Inflammatory macrophage treated with lipopolysaccharide for 1 hour (primary cell): ENCODE data around the gene CEP170.
A peak's percentile ranks its signal among the peaks of the same experiment; 100 is the strongest.

Experiments used
- DNase-seq, 2 donors: peaks; one replicate each; pipeline ENCODE4 v3.0.0-alpha.2; 2020 to 2022

CEP170 gene

DNA sequence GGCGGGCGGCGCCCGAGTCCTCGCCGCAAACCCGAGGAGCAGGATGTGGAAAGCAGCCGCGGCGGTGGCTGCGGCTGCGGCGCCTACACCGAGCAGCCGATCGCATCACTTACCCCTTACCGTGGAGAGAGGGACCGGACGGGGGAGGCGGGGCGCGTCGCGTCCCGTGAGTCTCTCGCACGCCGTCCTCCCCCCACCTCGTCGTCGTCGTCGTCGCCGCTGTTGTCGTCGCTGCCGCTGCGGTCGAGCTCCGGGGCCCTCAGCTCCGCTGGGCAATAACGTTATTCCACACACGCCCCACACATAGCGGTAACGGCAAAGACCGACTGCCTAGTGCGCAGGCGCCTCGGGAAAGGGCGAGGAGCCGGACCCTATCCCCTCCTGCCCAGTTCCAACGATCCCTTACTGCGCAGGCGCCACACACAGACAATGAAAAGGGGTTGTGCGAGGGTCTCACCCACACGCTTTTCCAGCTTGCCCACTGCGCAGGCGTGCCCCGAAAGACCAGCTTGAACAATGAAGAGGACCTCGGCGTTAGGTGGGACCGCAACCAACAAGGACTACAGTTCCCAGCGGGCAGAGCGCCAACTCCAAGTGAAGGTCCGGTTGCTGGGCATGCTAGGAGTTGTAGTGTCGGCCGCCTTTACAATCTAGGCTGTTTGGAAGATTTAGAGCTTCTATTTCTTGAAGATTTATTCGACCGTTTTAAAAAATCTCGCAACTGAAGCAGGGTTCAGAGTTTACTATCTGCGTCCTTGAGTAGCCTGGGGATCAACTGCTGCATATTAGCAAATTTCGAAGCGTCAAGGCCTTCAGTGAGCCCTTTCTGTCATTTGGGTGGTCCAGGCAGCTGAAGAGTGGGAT, at the start of gene CEP170:
CEP170 (minus strand) TSS at position 355 of the 864 bp plus-strand sequence. CDS start 30,001 bp downstream, outside the sequence.
- DNase-seq = peak; percentile 92 to 93

DNA sequence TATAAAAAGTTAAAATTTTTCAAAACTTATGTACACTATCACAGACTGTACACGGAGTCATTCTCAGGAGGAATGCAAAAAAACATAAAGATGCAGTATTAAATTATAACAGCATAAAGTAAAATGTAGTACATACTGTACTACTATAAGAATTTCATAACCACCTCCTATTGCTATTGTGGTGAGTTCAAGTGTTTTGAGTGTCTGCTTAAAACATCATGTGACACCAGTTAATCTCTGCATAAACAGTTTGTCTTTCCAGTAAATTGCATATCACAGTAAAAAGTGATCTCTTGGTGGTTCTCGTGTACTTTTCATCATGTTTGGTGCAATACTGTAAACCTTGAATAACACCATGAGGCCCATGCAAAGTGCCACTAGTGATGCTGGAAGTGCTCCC, 46.0 kb upstream of the CEP170 start:
- DNase-seq = no peak

DNA sequence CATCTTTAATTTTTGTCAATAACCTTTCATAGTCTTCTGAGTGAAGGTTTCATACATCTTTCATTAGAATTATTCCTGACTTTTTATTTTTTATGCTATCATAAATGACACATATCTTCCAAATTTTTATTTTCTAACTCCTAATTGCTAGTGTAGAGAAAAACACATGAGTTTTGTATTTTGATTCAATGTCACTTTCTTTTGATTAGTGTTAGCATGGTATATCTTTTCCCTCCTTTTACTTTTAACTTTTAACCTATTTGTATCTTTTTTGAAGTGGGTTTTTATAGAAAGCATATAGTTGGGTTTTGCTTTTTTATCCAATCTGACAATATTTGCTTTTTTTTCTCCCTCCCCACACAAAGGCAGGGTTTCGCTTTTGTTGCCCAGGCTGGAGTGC, 44.0 kb upstream of the CEP170 start:
- DNase-seq = no peak

DNA sequence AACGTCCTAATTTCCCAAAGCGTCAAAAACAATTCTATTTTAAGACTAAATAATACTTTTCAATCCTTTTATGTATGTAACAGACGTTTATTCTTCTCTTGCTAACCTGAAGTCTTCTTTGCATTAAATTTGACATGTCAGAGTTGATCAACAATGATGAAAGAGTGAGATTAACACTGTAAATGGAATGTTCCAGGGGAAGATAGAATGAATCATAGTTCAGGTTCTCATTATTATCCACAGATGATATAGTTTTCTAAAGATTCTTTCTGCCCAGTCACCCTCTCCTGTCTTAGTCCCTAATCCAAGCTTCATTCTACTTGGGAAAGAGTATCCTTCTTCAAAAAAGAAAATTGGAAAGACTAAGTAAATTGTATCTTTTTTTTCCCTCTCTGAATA, 39.6 kb upstream of the CEP170 start:
- no peak for DNase-seq

DNA sequence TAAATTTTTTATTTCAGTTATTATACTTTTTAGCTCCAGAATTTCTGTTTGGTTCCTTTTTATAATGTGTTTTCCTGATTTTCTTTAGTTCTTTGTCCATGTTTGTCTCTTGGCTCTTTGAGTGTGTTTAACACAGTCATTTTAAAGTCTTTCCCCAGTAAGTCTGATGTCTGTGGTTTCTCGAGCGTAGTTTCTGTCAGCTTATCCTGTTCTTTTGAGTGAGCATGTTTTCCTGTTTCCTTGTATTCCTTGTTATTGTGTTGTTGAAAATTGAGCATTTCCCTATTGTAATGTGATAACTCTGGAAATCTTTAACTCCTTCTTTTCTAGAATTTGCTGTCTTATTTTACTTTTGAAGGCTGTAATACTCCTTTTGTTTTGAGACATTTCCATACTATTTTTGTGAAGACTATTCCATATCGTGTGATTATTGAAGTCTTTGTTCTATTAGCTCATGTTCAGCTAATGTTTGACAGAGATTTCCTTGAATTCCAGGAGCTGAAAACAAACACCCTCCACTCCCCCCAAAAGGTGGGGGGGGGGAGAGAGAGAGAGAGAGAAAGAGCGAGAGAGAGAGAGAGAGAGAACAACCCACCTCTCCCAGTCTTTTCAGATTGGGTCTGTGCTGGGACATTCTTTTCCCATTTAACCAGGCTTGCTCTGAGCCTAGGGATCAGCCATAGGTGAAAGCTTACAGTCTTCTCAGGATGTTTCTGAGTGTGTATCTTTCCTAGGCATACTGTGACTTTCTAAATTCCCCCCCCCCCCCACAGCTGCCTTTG, 39.1 kb upstream of the CEP170 start:
- DNase-seq = no peak

DNA sequence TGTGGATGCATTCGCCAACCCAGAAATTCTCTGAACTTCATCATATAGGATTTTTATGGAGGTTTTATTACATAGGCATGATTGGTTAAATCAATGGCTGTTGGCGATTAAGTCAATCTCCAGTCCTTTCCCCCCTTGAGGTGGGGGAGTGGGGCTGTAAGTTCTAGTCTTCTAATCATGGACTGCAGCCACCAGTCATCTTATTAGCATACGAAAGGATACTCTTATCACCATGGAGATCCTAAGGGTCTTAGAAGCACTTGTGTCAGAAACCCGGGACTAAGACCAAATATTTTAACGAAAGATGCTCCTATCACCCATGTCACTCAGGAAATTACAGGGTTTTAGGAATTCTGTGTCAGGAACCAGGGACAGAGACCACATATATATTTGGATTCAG, 37.0 kb upstream of the CEP170 start:
- no peak for DNase-seq

DNA sequence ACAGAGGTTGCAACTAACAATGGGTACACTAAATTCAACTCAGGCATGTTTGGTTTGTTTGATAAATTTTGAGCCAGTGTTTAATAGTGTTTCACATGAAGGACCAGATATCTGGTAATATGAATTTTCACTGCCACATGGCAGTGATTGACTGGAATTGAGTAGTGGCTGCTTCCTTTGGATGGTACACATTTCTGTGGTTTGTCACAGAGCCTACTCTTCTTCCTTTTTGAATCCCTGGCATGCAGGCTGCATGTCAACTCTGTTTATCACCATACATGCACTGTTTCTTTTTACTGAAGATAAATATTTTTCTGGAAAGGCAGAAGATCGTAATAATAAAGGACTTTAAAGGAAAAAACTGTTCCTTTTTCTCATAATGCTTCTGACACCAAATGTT, 36.2 kb upstream of the CEP170 start:
- DNase-seq = no peak

DNA sequence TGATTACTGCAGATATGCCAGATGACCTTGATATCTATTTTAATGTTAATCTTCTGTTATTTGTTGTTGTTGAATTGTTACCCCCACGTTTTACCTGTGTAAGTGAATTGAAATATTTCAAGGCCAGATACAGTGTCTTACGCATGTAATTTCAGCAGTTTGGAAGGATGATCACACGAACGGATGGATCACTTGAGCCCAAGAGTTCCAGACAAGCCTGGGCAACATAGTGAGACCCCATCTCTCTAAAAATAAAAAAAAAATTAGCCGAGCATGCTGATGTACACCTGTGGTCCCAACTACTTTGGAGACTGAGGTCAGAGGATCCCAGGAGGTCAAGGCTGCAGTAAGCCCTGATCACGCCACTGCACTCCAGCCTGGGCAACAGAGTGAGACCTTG, 33.0 kb upstream of the CEP170 start:
- DNase-seq = no peak

DNA sequence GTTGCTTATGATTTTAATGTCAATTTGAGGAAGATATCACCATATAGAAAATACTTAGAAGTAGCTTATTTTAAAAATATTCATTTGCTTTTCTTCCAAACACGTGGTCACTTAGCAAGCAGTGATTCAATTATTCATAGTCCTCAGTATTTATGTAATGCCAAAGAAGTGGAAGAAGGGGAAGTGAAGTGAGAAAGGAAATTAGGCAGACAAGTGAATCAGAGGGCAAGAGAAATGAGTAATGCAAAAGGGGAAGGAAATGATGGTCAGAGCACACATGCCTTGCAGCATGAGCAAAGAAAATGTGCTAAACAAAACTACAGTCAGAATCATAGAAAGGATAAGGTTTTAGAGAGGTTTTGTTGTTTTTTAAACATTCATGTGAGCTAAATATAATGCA, 32.6 kb upstream of the CEP170 start:
- peak; percentile 85 to 97 for DNase-seq

DNA sequence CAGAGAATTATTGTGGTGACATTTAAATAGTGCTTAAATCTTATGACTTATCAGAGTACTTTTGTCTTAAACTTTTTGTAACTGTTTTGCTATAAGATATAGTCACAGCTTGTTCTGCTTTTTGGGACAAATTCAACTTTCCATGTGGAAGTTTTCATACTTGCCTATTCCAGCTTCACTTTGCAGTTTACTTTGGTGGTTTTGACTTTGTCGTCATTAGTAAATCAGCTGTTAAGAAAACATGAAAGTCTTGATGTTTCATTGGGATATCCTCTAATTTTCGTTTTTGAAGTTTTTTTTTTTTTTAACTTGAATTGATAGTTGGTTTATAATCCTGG, 32.0 kb upstream of the CEP170 start:
- DNase-seq = peak; percentile 44 to 59

DNA sequence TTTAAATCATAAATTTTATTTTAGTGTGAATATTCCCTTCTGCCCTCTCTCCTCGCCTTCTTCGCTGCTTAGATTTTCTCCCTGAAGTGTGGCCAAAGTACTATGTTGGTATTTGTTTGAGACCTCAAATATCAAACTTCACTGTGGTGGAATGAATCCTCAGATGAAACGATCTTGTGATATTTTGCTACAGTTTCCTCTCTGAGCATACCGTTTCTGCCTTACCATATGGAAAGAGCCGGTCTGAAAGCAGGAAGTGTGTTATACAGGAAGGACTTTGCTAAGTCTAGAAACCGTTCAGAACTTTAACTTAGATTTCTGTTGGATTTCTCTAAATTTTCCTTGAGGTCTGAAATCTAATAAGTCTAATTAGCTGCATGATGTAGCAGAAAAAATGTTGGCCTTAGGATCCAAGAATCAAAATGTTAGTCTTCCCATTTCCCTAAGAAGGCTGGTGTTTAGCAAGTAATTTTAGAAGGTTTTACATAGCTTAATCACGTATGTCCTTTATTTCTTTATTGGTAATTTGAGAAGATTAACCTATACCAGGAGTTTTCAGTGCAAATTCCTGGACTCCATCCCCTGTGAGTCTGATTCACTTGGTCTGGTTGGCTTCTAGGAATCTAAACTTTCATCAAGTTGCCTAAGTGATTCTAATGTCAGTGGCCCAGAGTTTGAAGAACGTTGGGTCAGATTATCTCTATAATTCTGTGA, 31.5 kb upstream of the CEP170 start:
- peak; percentile 61 to 64 for DNase-seq

DNA sequence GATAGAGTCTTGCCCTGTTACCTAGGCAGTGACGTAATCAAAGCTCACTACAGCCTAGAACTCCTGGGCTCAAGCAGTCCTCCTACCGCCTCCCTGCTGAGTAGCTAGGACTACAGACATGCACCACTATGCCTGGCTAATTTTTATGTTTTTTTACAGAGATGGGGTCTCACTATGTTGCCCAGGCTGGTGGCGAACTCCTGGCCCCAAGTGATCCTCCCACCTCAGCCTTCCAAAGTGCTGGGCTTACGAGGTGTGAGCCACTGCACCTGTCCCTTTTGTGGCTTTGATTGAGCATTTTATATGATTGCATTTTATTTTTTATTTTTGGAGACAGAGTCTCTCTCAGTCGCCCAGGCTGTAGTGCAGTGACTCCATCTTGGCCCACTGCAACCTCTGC, 26.6 kb upstream of the CEP170 start:
- DNase-seq = no peak

DNA sequence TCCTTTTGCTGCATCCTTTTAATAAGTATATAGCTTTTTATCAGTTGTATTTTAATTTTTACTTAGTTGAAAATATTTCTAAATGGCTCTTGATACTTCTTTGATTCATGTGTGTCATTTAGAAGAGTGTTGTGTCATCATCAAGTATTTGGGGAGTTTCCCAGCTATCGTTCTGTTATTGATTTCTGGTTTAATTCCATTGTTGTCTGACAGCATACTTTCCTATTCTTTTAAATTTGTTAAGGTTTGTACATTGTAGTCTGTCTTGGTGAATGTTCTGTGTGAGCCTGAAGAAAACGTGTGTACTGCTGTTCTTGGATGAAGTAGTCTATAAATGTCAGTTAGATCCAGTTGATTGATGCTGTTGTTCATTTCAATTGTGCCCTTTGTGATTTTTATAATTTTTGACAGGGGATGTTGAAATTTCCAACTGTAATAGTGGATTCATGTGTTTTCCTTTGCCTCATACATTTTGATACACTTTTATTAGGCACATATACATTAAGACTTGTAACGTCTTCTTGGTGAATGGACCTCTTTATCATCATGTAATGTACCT, 25.6 kb upstream of the CEP170 start:
- DNase-seq = no peak

DNA sequence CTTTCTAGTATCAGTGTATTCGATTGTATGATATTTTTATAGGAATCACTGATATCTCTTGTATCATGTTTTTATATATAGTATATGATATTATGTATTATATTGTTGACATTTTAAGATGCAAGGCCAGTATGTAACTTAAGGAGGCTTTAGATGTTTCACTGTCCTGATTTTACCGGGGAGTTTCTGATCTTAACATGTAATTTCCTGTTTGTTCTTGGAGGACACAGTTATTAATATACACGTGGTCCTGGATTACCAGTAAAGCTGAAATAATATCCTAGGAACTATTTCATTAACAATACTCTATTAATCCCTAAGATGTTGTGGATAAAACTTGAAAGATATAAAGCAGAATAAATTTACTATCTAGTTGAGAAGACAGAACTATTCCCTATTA, 20.2 kb upstream of the CEP170 start:
- no peak for DNase-seq

DNA sequence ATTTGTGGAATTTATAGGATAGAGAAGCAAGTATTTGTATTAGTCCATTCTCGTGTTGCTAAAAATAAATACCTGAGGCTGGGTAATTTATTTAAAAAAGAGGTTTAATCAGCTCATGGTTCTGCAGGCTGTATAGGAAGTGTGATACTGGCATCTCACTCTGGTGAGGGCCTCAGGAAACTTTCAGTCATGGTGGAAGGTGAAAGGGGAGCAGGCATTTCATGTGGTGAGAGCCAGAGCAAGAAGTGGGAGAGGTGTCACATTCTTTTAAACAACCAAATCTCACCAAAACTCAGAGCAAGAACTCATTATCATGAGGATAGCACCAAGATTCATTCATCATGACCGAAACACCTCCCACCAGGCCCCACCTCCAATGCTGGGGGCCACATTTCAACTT, 18.9 kb upstream of the CEP170 start:
- no peak for DNase-seq

DNA sequence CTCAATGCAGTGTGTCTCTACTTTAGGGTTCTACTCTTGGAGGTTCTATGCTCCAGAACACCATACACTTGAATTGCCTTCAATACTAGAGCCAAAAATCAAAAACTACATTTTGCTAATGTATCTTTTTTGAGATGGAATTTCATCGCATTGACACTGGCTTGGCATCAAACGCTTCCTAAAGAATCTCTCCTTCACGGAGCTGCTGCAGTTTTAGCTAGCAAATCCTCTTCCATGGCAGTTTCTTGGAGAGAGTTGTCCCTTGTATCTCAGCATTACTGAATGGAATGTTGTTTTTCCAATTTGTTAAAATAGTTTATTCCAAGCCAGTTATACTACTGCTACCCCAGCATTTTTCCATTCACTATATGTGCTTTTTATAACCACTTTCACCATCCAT, 18.4 kb upstream of the CEP170 start:
- DNase-seq = no peak

DNA sequence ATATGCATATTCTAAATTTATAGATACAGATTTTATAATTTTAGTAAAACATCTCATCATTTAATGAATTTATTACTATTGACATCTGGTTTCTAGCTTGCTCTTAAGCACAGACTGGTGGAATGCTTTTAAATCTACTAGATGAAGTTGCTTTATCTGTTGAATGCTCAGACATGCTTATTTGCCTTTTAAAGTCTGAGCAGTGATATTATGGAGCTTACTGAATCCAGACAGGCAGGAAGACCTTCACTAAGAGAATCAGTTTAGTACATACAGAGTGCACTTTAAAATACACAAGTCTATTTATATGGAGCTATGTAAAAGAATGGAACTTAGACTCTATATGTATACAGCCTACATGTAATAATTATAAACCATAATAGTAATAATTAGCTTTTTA, 17.3 kb upstream of the CEP170 start:
- no peak for DNase-seq

DNA sequence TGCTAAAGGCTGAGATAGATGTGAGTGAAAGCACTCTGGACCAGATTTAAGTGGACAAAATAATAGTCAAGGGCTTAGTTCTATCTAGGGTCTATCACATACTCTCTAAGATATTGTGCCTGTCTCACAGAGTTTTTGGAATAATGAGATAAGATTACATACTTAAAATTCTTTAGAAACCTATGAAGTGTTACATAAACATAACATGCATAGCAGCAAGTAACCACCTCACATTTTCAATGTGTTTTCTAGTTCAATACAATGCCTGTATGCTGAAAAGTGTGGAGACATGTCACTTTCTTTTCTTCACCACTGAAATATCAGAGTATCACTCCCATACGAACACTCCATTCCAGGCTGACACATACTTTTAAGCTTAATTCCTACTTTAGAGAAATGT, 16.9 kb upstream of the CEP170 start:
- DNase-seq = no peak

DNA sequence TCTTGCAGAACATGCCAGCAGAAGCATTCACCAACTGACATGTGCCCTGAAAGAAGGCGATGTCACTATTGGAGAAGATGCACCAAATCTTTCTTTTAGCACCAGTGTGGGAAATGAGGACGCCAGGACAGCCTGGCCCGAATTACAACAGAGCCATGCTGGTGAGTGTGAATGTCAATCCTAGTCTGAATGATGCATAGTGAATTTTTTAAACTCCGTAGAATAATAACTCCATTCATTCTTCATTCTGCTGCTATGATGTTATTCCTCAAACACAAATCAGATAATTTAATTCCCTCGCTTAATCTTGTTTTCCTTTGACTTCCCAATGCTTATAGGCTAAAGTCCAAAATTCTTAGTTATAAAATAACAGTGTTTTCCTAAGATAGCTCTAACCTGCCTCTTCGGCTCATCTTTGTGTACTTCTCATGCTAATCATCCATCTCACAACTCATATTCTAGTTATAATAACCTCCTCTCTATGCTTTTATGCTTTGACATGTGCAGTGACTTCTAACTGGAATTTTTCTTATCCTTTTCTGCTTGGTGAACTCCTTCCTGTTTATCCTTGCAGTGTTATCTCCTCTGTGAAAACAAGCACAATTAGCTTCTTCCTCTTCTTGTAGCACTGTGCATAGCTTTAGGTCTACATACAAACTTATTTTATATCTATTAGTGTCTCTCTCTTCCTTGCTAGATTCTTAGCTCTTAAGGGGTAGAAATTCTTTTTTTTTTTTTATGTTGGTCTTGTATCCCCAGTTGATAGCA, 15.2 kb upstream of the CEP170 start:
- DNase-seq = no peak

DNA sequence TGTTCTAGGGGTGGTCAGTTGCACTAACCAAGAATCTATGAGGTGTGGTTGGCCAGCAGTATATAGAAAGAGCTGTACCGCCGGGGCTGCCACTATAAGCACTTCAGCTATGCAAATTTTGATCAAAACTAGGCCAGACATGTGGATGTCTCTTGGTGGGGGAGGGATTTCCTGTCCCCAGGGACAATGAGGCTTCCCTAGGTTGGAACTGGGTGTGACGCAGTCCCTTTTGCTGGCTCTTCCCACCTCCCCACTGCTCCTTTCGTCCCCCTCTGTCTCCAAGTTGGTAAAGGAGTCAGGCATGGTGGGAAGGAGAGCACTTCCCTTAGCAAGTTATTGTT, 14.3 kb upstream of the CEP170 start:
- DNase-seq = no peak

DNA sequence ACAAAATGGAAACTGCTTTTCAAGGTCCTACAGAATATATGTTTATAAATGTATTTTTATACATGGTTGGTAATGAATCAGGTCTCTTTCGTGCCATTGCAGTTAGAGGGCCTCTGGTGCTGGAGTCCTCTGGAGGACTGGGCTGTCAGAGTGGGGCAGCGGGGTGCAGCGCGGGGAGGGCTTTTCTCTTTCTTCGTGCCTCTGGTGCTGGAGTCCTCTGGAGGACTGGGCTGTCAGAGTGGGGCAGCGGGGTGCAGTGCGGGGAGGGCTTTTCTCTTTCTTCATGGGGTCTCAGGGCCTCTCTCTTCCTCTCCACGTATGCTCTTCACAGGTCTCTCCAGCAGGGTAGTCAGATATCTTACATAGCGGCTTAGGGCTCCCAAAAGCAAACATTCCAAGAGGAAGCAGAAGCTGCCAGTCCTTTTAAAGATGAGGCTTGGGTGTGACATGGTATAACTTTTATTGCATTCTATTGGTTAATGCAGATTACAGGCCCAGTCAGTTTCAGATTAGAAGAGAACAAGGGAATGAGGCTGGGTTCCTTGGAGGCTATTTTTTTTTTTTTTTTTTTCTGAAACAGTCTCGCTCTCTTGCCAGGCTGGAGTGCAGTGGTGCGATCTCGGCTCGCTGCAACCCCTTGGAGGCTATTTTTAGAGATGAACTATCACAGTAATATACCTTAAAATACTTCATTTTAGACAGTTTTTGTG, 13.8 kb upstream of the CEP170 start:
- peak in 1 of 2 donors; percentile 29 for DNase-seq
